Caki2 (cell line): Measurements from ENCODE around the gene STRADB. TPM values are rescaled to one million over a fixed set of nuclear protein-coding genes. Genes with fewer than 3 reads are reported as not detected.
"Not testable (repeated sequence)": the region's sequence is repeated elsewhere in the genome, so short reads cannot be mapped to it uniquely, and the experiment has no call there.

Source experiments
- DNase-seq: peaks from one replicate; pipeline ENCODE4 v3.0.0-alpha.2; 2015; ENCODE audit warnings: low read depth
- in situ Hi-C: cut with HindIII; loops from 2 replicates; pipeline ENCODE4 v1.10.0; 2016; ENCODE audit warnings: low sequenced_read_pairs, low pct_unique_long_range_greater_than_20kb, mixed read lengths
- total RNA-seq: library from RNA; depleted of rRNA; stranded (reverse); fragments of >200 nt; shearing (Covaris generic); gene quantifications from 2 replicates; pipeline ENCODE4 v1.2.3, GENCODE V29; 2014; ENCODE audit warnings: low replicate concordance

STRADB gene
- total RNA-seq, 1 experiment from 2014 or later: 69.4 TPM

DNA sequence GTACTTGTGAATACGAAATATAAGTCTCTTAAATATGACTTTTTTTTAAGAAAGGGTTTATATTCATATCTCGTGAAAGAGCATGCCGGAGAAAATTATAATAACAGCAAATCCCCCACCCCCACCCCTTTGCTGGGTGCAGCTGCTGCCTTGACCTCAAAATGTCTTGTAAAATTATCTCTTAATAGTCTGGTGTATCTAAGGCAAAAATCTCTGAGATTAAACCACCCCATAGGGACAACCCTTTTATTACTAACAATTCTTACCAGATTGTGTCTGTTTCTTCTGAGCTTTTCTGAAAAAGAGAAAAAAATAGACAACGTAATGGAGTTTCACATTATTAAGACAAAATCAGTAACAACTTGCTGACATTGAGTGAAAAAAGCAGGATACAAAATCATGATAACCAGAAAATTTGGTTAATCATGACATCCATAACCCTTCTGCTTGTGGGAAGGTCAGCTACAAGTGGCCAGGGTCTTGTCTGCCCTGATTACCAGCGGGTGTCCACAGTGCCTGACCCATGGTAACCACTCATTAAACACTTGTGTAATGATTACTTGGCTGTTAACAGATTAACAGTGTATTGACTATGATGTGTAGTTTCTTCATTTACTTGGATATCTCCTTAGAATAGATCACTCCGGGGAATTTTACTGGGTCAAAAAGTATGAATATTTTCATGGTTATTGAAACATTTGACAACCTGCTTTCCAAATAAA is 1.5 kb downstream of the STRADB start:
- in situ Hi-C loops: loop anchor here (10.0 kb wide), 1 partner anchor 82 kb away; no protein-coding TSS in a partner anchor
- DNase-seq: no peak

DNA sequence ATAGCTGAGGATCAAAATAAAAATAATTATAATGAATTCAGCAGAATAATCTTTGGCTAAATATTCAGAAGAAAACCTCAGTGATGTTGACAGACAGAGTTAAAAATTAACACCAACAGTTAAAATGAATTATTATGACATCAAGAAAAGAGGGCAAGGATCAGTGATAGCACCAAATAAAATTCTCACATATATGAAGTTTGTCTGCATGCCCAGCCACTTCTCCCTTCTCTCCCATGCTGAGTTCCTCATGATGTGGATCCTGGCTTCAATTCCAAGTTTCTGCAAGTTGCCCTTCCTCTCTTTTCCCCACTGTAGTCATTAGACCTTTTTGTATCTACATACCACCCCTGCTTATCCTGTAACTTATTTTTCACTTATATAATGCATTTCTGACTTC is 6.8 kb downstream of the STRADB start:
- no peak for DNase-seq

DNA sequence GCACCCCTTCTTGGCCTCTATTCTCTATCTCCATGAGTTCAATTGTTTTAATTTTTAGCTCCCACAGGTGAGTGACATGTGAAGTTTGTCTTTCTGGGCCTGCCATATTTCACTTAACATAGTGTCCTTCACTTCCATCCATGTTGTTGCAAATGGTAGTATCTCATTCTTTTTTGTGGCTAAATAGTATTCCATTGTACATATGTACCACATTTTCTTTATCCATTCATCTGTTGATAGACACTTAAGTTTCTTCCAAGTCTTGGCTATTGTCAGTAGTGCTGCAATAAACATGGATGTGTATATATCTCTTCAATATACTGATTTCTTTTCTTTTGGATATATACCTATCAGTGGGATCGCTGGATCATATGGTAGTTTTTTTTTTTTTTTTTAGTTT is 9.0 kb downstream of the STRADB start:
- in situ Hi-C loops: no loop called here
- DNase-seq: no peak

More for the DNA sequence above, 6.8 kb downstream of the STRADB start:
- in situ Hi-C loops: loop anchor here (10.0 kb wide), 1 partner anchor 76 kb away; no protein-coding TSS in a partner anchor

DNA sequence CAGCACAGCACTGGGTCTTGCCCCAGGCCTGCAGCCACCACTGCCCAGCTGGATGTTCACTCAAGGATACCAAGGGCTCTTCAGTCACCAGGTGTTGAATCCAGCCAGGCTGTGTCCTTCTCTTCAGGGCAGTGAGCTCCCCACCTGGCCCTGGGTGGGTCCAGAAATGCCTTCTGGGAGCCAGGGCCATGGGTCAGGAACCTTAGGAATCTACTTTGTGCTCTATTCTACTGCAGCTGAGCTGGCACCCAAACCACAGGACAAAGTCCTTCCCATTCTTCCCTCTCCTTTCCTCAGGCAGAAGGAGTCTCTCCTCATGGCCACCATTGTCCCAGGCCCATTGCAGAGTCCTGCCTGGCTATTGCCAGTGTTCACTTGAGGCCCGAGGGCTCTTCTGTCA is 13.0 kb downstream of the STRADB start:
- in situ Hi-C loops: no loop called here
- DNase-seq: no peak

DNA sequence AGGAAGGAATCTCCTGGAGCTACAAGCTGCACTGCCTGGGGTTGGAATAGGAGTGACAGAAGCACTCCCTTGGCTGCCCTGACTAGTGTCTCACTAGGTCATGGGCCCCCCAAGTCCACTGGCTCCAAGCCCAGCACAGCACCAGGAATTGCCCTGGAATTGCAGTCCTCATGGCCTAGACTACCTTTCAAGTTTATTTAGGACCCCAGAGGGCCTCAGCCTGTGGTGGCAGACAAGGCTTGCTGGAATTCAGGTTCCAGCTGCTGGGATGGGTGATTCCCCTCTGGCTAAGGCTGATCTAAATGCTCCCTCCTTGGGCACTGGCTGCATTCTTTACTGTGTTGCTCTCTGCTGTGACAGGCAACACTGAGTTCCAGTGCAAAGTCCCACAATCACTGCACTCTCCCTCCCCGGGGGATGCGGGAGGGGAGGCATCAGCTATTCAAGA is 14.0 kb downstream of the STRADB start:
- no peak for DNase-seq
- in situ Hi-C loops: no loop called here

DNA sequence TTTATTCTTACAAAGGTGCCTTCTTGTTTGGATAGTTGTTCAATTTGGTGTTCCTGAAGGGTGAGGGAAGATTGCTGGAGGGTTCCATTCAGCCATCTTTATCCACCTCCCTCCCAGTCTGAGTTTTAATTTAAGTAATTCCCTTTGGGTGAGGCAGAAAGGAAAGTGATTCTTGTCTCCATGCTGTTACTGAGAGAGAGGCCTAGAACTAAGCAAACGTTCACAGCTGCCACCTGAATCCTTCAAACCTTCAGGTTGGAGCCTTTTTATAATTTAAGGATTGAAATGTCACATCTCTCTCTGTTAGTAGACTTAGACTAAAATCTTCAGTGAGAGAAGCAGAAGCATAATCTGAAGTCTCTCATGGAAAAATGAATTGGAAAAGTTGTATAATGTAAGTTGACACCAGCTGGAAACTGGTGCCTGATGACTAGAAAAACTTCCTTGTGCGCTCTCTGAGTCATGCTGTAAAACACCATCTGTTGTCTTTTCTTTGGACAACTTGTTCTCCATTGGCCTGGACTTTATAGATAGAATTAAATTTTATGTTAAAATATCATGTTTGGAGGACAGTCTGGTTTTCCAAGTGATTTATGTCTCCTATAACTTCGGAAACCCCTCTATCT is 14.6 kb downstream of the STRADB start:
- DNase-seq: no peak
- in situ Hi-C loops: no loop called here

DNA sequence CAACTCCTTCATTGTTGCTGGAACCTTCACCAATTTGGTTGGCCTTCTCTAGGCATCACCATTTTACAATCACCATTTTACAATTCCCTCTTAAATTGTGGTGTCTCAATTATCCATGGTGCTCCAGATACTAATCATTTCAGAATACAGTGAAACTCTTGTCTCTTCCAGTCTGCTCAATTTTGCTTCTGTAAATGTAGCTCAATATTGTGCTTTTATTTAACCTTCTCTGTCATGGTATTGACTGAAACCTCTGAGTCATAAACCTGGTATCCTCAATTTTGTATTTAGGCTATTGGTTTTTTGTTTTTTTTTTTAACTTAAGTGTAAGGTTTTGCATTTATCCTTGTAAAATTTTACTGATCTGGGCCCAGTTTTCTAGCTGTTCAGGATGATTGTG is 16.1 kb downstream of the STRADB start:
- DNase-seq: no peak
- in situ Hi-C loops: no loop called here

DNA sequence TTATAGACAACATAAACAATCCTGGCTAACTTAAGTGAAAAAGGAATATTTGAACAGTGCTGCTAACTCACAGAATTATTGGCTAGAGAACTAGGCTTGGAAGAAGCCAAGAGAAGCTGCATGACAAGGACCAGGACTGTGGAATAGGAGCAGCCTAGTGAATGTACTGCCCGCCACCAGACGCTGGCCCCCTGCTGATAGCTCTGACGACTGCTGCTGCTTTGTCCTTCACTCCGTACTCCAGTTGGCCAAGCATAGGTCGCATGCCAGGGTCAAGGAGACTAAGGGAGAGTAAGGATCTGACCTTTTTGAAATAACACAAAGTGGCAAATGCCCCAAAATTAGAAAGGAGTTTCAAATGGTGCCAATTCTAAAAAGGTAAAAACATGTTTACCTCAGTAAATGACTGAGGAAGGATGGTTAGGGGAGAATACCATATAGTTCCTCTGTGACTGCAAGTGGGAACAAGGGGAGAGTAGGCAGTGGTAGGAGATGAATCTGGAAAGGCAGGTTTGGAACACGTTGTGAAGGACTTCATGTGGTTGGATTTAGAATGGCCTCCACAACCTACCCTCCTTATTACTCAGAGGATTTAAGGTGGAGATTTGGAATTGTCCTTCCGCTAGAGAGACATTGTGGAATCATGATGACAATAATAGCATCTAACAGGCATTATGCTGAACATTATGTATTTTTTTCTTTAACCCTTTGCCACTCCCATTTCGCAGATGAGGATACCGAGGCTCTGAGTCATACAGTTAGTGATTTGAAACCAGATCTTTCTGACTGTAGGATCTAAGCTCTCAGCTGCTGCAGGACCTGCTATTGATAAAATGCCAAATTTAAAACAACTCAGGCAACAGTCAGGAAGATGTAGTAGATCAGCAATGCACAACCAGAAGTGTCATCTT is 19.5 kb downstream of the STRADB start:
- in situ Hi-C loops: no loop called here
- DNase-seq: no peak

DNA sequence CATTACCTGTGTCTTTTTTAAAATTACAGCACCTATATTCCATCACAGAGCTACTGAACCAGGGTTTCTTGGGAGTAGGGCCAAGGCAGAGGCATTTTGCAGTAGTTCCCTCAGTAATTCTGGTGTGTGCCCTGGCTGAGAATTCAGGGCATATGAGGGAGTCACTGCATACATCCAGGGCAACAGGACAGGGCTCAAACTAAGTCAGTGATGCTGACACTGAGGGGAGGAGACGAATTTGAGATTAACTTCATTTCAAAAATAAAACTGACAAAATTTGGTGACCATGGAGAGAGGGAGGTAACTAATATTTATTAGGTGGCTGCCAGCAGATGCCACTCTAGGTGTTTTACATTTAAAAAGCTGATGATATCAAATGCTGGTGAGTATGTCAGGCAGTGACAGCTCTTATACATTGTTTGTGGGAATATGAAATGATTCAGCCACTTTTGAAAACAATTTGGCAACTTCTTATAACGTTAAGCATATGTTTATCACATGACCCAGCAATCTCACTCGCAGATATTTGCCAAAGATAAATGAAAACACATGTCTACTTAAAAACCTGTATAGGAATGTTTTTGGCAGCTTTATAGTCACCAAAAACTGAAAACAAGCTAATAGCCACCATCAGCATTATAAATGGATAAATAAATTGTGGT is 20.3 kb downstream of the STRADB start:
- in situ Hi-C loops: no loop called here
- no peak for DNase-seq

DNA sequence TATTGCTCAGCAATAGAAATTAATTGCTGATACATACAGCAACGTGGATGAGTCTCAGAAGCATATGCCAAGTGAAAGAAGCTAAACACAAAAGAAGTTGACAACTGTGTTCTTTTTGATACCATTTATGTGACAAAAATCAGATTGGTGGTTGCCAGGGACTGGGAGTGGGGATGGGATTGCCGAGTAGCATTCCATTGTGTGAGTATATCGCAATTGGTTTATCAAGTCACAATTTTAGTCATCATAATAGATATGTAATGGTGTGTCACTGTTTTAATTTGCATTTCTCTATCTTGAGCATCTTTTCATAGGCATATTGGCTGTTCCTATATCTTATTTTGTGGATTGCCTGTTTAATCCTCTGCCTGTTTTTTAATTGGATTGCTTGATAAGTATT is 20.9 kb downstream of the STRADB start:
- DNase-seq: no peak
- in situ Hi-C loops: no loop called here

DNA sequence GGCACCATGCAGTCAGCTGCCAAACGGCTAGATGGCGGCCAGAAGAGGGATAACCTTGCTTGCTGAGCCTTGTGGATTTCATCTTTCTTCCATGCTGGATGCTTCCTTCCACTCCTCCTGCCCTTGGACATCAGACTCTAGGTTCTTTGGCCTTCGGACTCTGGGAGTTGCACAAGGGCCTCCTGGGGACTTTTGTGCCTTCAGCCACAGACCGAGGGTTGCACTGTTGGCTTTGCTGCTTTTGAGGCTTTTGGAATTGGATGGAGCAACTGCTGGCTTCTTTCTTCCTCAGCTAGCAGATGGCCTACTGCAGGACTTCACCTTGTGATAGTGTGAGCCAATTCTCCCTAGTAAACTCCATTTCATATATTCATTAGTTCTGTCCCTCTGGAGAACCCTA is 31.0 kb downstream of the STRADB start:
- in situ Hi-C loops: no loop called here
- no peak for DNase-seq

DNA sequence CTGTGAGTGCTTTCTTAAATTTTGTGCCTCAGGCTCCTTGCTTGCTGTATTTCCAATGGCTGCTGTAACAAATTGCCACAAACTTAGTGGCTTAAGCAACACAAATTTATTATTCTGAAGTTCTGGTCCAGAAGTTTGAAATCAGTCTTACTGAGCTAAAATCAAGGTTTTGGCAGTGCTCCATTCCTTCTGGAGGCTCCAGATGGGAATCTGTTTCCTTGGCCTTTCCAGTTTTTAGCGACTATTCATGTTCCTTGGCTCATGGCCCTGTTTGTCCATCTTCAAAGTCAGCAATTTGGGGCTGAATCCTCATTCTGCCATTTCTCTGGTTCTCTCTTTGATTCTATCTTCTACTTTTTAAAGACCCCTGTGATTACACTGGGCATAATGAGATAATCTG is 31.8 kb downstream of the STRADB start:
- in situ Hi-C loops: no loop called here
- no peak for DNase-seq

DNA sequence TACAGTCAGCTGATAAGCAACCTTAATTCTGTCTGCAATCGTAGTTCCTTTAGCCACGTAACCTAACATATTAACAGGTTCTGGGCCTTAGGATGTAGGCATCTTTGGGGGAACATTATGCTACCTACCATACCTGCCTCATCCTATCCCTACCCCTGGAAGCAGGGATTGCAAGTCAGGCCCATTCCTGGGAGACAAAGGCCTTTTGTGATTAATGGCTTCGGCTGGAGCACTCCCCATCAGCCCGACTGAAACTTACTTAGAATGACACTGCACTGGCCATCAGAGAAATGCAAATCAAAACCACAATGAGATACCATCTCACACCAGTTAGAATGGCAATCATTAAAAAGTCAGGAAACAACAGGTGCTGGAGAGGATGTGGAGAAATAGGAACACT is 32.2 kb downstream of the STRADB start:
- in situ Hi-C loops, DNase-seq: not testable (repeated sequence)

DNA sequence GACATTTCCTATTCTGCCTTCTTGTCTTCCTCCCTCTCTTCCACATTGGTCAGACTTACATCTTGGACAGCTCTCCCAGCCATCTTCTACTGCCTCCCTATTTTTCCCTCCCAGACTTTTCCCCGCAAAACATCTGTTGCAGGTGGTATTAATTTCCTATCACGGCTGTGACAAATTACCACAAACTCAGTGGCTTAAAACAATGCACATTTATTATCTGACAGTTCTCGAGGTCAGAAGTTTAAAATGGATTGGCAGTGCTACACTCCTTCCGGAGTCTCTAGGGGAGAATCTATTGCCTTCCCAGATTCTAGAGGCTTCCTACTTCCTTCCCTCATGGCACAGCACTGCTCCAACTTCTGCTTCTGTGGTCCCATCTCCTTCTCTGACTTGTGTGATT is 33.3 kb downstream of the STRADB start:
- in situ Hi-C loops: no loop called here
- no peak for DNase-seq

DNA sequence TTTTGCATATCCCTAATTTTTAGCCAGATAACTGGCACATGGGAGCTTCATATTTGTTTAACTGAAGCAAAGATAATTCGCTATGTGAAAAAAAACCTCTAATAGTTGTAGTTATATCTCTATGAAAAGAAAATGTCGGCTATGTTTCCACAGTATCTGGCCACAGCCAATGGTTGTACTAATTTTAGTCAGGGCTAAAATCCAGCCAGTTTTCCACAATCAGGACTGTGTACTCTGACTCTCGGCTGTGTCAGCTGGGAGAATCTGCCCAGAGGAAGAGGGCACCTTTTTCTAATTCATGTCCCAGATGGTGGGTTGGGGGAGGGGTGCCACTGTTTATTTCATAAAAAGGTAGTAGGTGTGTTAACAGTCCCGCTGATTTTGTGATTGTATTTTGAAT is 38.8 kb downstream of the STRADB start:
- in situ Hi-C loops: no loop called here
- DNase-seq: no peak

DNA sequence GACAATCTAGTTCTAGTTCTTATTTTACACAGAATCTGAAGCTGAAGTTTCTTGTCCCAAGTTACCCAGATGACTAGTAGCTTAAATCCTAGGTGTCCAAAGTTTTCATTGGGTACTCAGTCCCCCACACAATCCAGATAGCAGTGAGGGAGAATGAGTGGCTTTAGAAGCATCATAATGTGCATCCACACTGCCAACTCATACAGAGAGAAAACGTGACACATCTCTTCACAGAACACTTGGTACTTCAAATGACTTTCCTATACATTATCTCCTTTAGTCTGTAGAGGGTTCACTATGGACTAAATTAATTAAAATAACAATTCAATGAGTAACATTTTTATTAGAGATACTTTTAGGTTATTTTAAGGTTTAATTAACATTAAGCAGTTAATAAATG is 45.2 kb downstream of the STRADB start:
- in situ Hi-C loops: no loop called here
- DNase-seq: no peak

DNA sequence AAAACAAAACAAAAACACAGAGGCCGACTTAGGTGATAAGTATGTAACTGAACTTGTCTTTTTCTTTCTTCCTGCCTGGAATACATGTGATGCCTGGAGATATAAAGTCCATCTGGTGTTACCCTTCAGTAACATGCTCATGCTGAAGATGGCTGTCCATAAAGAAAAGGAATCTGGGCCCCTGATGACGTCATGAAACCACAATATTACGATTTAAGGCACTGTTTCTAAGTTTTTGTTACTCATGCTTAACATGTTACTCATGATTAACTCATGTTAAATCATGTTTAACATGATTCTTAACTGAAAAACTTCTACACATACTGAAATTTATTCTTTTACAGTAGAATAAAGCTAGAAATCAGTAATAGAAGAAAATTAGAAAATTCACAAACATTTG is 49.0 kb downstream of the STRADB start:
- no peak for DNase-seq
- in situ Hi-C loops: no loop called here

DNA sequence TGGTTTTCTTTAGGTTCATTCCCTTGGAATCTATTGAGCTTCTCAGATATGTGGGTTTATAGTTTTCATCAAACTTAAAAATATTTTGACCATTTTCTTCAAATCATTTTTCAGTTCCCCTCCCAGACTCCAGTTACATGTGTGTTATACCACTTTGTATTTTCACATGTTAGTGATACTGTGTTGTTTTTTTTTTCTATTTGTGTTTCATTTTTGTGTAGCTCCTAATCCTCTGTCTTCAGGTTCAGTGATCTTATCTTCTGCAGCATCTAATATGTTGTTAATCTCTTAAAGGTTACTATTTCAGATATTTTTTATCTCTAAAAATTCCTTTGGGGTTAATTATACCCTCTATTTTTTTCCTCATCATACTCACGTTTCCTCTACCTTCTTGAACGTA is 51.2 kb downstream of the STRADB start:
- in situ Hi-C loops: no loop called here
- DNase-seq: no peak

DNA sequence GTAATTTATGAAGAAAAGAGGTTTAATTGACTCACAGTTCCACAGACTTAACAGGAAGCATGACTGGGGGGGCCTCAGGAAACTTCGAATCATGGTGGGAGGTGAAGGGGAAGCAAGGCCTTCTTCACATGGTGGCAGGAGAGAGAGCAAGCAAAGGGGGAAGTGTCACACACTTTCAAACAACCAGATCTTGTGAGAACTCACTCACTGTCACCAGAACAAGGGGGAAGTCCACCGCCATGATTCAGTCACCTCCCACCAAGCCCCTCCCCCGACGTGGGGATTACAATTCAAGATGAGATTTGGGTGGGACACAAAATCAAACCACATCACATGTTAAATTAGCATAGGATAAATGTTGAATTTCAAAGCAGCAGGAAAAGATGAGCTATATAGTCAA is 56.2 kb downstream of the STRADB start:
- in situ Hi-C loops: no loop called here

More for the DNA sequence above, 56.2 kb downstream of the STRADB start:
- no peak for DNase-seq
